ENCODE measurements around the gene CCT8. TPM values are rescaled to one million over a fixed set of nuclear protein-coding genes. Genes with fewer than 3 reads are reported as not detected.
"Not testable (repeated sequence)": the region's sequence is repeated elsewhere in the genome, so short reads cannot be mapped to it uniquely, and the experiment has no call there.

Gene CCT8
- total RNA-seq, 1 donor from 2014 or later, result 116 TPM

- no peak for DNase-seq (ENCODE audit: low spot score)
Observed at GRCh38 chr21:29078869-29079767, 5.7 kb upstream of the CCT8 start.

GRCh38 chr21:29077651-29078090 lies 4.2 kb upstream of the CCT8 start:
- no peak for DNase-seq (ENCODE audit: low spot score)

- DNase-seq (ENCODE audit: low spot score), result not testable (repeated sequence)
Observed at GRCh38 chr21:29076731-29077640, 3.5 kb upstream of the CCT8 start.

- no peak for DNase-seq (ENCODE audit: low spot score)
Observed at GRCh38 chr21:29075706-29076466, 2.4 kb upstream of the CCT8 start.

GRCh38 chr21:29074783-29075182 lies 1.3 kb upstream of the CCT8 start:
- DNase-seq (ENCODE audit: low spot score), result no peak

- no peak for DNase-seq (ENCODE audit: low spot score)
Observed at GRCh38 chr21:29074007-29074376, 544 bp upstream of the CCT8 start.

- DNase-seq (ENCODE audit: low spot score), result no peak
Observed at GRCh38 chr21:29072873-29073221, 601 bp downstream of the CCT8 start.

GRCh38 chr21:29064850-29065481 lies 8.5 kb downstream of the CCT8 start:
- no peak for DNase-seq (ENCODE audit: low spot score)

- no peak for DNase-seq (ENCODE audit: low spot score)
Observed at GRCh38 chr21:29056538-29057050, 16.9 kb downstream of the CCT8 start.

- no peak for DNase-seq (ENCODE audit: low spot score)
Observed at GRCh38 chr21:29056005-29056404, 17.4 kb downstream of the CCT8 start.

GRCh38 chr21:29055080-29055479 lies 18.4 kb downstream of the CCT8 start:
- no peak for DNase-seq (ENCODE audit: low spot score)

- DNase-seq (ENCODE audit: low spot score), result no peak
Observed at GRCh38 chr21:29053656-29054055, 19.8 kb downstream of the CCT8 start.

- no peak for DNase-seq (ENCODE audit: low spot score)
Observed at GRCh38 chr21:29053011-29053553, 20.4 kb downstream of the CCT8 start.

- DNase-seq (ENCODE audit: low spot score), result no peak
Observed at GRCh38 chr21:29052224-29052623, 21.2 kb downstream of the CCT8 start.

GRCh38 chr21:29034678-29035077 lies 38.8 kb downstream of the CCT8 start:
- DNase-seq (ENCODE audit: low spot score), result no peak

- no peak for DNase-seq (ENCODE audit: low spot score)
Observed at GRCh38 chr21:29033871-29034270, 39.6 kb downstream of the CCT8 start.

- no peak for DNase-seq (ENCODE audit: low spot score)
Observed at GRCh38 chr21:29033301-29033700, 40.1 kb downstream of the CCT8 start.

- DNase-seq (ENCODE audit: low spot score), result no peak
Observed at GRCh38 chr21:29030909-29031308, 42.5 kb downstream of the CCT8 start.

GRCh38 chr21:29029524-29029923 lies 43.9 kb downstream of the CCT8 start:
- no peak for DNase-seq (ENCODE audit: low spot score)

GRCh38 chr21:29025328-29025713 lies 48.1 kb downstream of the CCT8 start:
- no peak for DNase-seq (ENCODE audit: low spot score)

Data from mesenteric fat pad (tissue), 1 donor.